GM19372 (cell line): Measurements from ENCODE around the gene APOC3.
"Not testable (repeated sequence)": the region's sequence is repeated elsewhere in the genome, so short reads cannot be mapped to it uniquely, and the experiment has no call there.

Source experiments
- ATAC-seq: cut with Tn5 transposase; IDR thresholded peaks from one replicate; pipeline ENCODE4 v1.9.1; 2021; ENCODE audit warnings: mild to moderate bottlenecking, low read depth, moderate library complexity; ENCODE audit not compliant: unreplicated experiment

APOC3 gene

DNA sequence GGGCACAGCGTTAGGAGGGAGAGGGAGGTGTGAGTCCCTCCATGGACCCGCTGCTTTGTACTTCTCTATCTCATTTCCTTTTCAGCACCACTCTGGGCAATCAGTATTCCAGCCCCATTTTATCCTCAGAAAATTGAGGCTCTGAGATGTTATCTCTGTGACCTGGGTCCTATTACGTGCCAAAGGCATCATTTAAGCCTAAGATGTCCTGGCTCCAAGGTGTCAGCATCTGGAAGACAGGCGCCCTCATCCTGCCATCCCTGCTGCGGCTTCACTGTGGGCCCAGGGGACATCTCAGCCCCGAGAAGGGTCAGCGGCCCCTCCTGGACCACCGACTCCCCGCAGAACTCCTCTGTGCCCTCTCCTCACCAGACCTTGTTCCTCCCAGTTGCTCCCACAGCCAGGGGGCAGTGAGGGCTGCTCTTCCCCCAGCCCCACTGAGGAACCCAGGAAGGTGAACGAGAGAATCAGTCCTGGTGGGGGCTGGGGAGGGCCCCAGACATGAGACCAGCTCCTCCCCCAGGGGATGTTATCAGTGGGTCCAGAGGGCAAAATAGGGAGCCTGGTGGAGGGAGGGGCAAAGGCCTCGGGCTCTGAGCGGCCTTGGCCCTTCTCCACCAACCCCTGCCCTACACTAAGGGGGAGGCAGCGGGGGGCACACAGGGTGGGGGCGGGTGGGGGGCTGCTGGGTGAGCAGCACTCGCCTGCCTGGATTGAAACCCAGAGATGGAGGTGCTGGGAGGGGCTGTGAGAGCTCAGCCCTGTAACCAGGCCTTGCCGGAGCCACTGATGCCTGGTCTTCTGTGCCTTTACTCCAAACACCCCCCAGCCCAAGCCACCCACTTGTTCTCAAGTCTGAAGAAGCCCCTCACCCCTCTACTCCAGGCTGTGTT, 829 bp upstream of the APOC3 start:
- no peak for ATAC-seq

DNA sequence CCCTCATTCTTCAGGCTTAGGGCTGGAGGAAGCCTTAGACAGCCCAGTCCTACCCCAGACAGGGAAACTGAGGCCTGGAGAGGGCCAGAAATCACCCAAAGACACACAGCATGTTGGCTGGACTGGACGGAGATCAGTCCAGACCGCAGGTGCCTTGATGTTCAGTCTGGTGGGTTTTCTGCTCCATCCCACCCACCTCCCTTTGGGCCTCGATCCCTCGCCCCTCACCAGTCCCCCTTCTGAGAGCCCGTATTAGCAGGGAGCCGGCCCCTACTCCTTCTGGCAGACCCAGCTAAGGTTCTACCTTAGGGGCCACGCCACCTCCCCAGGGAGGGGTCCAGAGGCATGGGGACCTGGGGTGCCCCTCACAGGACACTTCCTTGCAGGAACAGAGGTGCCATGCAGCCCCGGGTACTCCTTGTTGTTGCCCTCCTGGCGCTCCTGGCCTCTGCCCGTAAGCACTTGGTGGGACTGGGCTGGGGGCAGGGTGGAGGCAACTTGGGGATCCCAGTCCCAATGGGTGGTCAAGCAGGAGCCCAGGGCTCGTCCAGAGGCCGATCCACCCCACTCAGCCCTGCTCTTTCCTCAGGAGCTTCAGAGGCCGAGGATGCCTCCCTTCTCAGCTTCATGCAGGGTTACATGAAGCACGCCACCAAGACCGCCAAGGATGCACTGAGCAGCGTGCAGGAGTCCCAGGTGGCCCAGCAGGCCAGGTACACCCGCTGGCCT, 641 bp downstream of the APOC3 start:
- no peak for ATAC-seq

DNA sequence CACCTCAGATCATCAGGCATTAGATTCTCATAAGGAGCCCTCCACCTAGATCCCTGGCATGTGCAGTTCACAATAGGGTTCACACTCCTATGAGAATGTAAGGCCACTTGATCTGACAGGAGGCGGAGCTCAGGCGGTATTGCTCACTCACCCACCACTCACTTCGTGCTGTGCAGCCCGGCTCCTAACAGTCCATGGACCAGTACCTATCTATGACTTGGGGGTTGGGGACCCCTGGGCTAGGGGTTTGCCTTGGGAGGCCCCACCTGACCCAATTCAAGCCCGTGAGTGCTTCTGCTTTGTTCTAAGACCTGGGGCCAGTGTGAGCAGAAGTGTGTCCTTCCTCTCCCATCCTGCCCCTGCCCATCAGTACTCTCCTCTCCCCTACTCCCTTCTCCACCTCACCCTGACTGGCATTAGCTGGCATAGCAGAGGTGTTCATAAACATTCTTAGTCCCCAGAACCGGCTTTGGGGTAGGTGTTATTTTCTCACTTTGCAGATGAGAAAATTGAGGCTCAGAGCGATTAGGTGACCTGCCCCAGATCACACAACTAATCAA, 2.2 kb downstream of the APOC3 start:
- ATAC-seq, result no peak

DNA sequence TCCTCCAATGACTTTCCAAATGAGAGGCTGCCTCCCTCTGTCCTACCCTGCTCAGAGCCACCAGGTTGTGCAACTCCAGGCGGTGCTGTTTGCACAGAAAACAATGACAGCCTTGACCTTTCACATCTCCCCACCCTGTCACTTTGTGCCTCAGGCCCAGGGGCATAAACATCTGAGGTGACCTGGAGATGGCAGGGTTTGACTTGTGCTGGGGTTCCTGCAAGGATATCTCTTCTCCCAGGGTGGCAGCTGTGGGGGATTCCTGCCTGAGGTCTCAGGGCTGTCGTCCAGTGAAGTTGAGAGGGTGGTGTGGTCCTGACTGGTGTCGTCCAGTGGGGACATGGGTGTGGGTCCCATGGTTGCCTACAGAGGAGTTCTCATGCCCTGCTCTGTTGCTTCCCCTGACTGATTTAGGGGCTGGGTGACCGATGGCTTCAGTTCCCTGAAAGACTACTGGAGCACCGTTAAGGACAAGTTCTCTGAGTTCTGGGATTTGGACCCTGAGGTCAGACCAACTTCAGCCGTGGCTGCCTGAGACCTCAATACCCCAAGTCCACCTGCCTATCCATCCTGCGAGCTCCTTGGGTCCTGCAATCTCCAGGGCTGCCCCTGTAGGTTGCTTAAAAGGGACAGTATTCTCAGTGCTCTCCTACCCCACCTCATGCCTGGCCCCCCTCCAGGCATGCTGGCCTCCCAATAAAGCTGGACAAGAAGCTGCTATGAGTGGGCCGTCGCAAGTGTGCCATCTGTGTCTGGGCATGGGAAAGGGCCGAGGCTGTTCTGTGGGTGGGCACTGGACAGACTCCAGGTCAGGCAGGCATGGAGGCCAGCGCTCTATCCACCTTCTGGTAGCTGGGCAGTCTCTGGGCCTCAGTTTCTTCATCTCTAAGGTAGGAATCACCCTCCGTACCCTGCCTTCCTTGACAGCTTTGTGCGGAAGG, 2.9 kb downstream of the APOC3 start:
- no peak for ATAC-seq

DNA sequence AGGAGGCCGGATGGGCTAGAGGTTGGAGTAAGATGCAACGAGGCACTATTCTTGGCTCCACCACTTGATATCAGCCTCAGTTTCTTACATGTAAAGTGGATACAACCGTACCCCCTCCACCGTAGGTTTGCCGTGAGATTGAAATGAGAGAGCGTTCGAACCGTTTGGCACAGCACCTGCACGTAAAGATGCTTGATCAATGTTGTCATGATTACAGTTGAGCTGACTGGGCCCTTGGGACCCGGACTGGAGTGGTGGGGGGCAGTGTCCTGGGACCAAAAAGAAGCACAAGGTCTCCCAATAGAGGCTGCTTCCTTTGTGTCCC, 3.7 kb downstream of the APOC3 start:
- no peak for ATAC-seq

DNA sequence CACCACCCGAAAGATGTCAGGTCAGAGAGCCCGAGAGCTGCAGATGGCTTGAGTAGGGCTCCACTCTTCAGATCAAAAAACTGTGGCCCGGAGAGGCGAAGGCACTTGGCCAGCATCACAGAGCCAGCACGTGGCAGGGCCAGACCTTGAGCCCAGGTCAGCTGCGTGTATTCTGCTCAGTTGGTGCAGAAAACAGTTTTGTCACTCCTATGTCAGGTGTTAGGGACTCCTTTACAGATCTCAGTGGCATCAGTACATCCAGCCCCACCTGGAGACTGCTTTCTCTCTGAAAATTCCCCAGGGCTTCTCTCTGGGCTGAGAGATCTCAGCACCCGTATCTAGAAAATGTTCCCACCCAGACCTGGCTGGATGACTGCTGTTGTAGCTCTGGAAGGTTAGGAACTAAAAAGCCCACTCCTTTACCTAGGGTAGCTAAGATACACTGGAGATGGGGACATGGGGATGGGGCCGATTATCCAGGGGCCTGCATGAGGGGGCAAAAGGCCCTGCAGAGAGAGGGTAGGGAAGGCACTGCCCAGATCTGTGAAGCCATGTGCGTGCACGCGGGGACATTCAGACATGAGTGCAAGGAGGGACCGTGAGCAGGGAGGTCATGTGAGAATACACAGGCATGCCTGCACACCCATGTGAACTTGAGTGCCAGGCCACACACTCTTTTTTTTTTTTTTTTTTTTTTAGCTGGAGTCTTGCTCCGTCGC, 4.3 kb downstream of the APOC3 start:
- no peak for ATAC-seq

DNA sequence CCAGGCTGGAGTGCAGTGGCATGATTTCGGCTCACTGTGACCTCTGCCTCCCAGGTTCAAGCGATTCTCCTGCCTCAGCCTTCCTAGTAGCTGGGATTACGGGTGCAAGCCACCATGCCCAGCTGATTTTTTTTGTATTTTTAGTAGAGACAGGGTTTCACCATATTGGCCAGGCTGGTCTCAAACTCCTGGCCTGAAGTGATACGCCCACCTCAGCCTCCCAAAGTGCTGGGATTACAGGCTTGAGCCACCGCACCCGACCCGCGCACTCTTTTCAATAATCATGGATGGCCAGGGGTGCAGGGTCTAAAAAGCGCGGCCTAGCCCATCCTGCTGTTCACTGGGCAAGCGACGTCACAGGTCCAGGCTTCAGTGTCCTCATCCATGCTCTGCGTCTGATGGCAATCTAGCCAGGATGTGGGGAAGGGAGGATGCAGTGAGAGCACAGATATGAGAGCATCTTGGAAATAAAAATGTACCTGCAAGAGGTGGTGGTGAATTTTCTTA, 4.9 kb downstream of the APOC3 start:
- ATAC-seq, result not testable (repeated sequence)

DNA sequence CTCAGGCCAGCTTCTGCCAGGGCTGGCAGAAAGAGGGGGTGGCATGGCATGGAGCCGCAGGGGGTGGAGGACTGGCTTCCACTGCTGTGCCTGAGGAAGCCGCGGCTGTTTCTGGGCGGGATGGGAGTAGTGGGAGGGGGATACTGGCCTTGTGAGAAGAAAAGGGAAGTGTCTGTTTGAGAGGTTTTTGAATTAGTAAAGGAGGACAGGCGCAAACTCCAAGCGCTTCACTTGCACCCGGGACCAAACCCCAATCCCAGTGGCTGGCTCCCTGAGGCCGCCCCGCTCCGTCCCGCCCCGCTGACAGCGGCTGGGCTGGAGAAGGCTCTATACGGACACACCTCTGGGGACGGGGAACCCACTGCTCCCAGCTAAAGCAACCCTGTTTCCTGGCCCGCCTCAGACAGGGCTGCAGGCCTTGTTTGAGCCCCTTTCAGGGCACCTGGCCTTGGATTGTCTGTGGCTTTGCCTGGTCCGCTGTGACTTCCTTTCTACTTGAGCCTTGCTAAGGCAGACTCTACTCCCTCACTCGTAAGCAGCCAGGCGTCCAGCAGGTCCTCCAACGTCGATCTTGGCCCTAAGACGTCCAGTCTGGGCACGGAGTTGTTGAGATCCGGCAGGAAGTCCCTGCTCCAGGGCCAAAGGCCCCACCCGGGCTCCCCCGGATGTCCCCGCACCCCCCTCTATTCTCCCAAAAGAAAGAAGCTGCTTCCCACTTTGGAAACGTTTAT, 5.5 kb downstream of the APOC3 start:
- ATAC-seq, result peak; percentile 13

DNA sequence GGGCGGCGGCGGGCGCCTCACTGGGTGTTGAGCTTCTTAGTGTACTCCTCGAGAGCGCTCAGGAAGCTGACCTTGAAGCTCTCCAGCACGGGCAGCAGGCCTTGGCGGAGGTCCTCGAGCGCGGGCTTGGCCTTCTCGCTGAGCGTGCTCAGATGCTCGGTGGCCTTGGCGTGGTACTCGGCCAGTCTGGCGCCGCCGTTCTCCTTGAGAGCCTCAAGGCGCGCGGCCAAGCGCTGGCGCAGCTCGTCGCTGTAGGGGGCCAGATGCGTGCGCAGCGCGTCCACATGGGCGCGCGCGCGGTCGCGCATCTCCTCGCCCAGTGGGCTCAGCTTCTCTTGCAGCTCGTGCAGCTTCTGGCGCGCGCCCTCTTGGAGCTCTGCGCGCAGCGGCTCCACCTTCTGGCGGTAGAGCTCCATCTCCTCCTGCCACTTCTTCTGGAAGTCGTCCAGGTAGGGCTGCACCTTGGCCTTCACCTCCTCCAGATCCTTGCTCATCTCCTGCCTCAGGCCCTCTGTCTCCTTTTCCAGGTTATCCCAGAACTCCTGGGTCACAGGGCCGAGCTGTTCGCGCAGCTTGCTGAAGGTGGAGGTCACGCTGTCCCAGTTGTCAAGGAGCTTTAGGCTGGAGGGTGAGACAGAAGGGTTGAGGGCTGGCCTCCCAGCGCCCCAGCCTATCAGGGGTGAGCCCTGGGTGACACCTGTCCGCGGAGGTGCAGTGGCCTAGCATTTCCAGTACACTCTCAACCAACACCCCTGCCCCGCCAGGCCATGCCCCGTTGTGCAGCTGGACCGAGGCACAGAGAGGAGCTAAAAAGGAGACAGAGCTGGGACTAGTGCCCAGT, 6.3 kb downstream of the APOC3 start:
- ATAC-seq, result peak; percentile 86

DNA sequence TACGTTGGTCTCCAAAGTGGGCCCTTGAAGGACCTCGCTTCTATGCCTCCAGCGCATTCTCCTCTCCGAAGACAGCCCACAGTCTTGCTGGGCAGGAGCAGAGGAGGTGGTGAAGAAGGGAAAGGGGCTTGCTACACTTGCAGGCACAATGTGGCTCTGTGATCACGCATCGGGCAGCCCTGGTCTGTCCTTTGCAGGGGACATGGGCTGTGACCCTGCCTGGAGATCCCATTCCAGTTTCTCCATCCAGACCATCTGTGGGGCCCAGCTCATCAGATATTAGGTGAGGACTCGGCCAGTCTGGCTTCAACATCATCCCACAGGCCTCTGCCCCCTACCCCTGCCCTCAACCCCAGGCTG, 6.9 kb downstream of the APOC3 start:
- no peak for ATAC-seq

DNA sequence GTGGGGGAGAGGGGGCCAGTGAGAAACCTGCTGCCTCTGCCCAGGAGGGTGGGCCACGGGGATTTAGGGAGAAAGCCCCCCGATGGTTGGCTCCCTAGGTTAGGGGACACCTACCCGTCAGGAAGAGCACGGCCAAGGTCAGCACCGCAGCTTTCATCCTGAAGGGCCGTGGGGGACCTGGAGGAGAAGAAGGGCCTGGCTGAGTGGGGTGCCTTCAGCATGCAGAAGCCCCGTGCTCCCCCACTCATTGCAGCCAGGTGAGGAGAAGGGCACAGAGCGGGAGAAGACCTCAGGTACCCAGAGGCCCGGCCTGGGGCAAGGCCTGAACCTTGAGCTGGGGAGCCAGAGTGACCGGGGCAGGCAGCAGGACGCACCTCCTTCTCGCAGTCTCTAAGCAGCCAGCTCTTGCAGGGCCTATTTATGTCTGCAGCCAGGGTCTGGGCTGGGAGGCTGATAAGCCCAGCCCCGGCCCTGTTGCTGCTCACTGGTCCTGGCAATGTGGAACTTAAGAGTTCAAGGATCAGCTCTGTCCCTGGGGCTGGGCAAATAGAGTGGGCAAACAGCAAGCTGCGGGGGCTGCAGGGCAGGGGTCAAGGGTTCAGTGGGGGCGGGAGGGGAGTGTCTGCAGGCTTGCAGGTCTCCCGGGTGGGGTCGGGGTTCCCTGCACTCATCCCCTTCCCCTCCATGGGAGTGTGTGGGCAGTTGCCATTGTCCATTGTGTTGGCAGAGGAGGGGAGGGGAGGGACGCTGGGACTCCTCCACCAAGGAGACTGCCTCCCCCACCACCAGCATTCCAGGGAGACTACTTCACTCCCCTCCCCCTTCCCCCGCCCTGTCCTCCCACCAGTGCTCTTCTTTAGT, 7.8 kb downstream of the APOC3 start, which contains the start of gene APOA1:
Gene APOA1, minus strand, starts transcription at position 392 of the 861 bp plus-strand sequence. Its CDS starts 235 bp downstream, at position 157.
- no peak for ATAC-seq

DNA sequence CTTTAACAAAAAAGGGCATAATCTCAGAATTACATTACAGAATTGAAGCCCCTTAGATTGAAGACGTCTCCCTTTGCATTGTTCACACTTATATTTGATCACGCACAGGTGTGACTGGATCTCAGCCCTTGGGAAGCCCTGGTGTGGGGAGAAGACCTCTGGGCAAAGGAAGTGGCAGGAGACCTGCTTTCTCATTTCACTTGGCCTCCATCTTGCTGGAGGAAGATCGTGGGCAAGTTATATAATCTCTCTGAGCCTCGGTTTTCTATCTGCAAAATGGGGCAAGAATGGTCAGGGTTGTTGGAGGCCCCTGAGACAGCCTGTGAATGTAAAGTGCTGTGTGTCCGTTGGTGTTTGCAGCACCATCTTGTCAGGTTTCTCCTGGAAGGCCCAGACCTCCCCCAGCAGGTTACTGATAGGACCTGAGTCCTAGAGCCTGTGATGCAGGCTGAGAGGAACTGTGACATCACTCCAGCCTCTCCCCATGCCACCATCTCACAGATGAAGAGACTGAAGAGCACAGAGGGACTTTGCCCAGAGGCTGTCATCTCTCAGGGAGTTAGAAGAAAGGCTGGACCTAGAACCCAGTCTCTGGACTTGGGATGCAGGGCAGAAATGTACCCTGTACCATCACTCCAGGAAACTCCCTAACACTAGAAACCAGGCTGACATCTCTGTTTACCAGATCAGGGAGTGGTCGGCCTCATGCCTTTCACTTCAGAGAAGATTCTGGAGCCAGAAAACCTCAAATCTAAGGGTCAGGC, 8.8 kb downstream of the APOC3 start:
- no peak for ATAC-seq

DNA sequence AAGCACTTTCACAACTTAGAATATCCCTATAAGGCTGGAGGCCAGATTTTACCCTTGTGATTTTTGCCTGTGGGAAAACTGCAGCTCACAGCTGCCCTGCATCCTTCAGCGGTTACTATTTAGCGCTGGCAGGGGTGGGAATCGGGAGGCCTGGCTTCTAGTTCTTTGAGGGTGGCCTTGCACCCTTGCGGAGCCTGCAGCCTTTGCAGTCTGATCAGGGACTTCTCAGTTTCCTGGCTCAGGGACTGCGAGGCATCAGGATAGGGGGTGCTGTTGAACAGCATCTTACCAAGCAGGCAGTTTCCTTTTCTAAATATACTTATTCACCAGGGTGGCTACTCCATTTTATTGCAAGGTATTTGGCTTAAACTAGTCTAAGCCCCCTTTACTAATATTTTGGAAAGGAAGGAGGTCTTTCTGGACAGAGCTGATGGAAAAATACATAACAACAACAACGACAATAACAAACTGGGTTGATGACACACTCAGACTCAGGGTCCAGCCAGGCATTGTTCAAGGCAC, 10.6 kb downstream of the APOC3 start:
- no peak for ATAC-seq

DNA sequence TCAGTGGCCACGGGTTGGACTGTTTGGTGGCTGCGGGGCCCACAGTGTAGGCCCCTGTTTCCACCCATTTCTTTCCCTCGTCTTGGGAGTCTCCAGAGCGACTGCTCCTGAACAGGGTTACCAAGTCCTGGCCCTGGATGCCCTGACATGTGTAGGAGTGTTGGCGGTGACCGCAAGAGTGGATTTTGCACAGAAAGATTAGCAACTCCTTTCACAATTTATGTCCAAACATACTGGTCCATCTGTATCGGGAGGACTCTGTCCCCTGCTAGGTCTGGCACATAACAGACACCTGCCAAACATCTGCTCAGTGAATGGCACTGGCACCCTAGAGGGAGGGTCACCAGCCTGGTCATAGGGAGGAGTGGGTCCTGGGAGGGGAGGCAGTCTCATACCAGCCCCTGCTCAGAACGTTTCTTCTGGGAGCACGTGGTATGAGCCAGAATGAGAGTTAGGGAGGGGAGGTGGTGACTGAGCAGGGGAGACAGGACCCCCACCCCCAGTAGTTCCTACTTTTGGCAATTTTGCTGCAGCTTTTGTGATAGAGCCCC, 11.1 kb downstream of the APOC3 start:
- ATAC-seq, result no peak

DNA sequence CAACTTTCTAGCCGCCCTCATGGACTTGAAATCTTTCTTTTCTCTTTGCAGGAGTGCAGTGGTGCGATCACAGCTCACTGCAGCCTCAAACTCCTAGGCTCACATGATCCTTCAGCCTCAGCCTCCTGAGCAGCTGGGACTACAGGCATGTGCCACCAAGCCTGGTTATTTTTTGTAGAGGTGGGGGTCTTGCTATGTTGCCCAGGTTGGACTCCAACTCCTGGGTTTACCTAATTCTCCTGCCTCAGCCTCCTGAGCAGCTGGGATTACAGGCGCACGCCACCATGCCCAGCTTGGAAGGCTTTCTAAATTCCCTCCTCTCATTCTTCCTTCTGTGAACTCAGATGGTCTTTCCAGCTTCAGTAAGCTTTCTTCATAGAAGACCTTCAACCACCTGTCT, 12.4 kb downstream of the APOC3 start:
- no peak for ATAC-seq

DNA sequence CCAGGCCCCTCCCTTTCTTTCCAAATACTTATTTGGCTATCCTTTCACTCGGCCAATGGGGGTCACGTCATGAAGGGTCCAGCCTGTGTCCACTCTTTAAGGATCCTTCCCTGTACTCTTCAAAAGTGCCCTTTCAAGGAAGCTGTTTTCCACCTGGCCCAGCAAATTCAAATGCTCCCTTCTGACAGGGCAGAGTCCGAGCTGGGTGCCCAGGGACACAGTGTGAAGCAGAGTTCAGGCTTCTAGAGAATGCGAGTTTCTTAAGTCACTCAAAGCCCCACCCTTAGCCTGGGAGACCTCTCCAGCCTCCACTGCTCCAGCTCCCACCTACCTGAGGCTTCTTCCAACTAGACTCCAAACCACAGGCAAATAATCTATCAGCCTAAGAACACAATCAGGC, 13.2 kb downstream of the APOC3 start:
- no peak for ATAC-seq
